Measurements from ENCODE around the gene SCRT2.

DNA sequence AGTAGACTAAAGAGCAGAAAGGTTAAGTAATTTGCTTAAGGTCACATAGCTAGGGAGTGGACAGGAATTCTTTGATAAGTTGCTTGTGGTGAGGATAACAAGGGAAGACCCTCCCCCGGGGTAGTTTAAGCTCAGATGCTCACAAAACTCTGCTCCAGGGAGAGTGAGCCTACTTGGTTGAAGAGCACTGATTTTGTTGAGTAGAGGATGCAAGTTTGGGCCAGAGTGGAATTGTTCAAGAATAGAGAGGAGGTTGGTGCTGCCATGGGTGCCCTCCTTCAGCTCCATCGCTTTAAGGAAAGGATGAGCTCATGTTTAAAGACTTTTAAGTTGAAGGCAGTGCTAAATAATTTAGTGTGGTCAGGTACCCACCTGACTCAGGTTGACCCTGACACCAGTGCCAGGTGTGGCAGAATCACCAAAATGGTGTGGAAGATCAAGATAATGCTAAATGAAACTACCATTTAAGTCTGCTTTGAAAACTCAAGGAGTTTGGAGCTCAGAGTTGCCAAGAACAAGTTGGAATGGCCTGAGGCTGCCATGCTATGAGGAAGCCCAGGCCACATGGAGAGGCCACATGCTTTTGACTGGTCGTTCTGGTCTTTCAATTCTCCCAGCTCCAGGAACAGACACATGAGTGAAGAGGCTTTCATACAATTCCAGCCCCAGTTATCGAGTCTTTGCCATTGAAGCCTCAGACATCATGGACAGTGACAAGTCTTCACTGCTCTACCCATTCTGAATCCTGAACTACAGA is 57.5 kb downstream of the SCRT2 start:
- TF ChIP-seq CTCF (IDR thresholded peaks at IDR 0.05 in 2 of 3, conservative IDR thresholded peaks at IDR 0.05 in 1 of 3; ENCODE audit: borderline replicate concordance in 1 of 3, insufficient read depth in 1 of 3, low read depth in 2 of 3, low read length in 2 of 3): no peak
- no peak for TF ChIP-seq ATF3 (IDR thresholded peaks at IDR 0.05)
- TF ChIP-seq EZH2 (IDR thresholded peaks at IDR 0.05): no peak

Data from HCT116 (cell line).